Measurements from ENCODE around the gene LILRB2.
A peak's percentile ranks its signal among the peaks of the same experiment; 100 is the strongest.
"Not testable (repeated sequence)": the region's sequence is repeated elsewhere in the genome, so short reads cannot be mapped to it uniquely, and the experiment has no call there.

The LILRB2 gene

DNA sequence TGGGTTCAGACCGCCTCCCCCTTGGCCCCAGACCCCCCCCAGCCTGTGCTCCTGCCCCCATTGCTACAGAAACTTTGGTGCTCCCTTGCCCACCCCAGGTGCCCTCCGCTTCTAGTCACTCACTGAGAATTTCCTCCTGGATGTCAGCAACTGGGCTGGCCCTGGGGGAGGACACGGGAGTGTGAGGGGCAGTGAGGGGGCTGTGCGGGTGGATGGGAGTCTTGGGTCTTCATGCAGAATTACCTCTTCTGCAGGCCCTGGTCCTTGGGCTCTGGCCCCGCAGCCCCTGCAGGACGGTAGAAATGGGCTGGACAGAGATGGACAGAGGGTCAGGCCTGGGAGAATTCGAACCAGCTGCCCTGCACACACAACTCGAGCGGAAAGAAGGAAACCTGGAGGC is 28.7 kb downstream of the LILRB2 start:
- H3K4me2 ChIP-seq: peak overlapping the region in 2 of 11 experiments; percentile 19 to 74; a peak in 1 of 22 replicates
- H3K9ac ChIP-seq: no peak overlapping the region; a peak in 1 of 22 replicates
- no peaks in the 10 kb centered on the region for H4K20me1 ChIP-seq
- H3K27me3 ChIP-seq: peaks cover 0 to 5% (median 0%) of the 10 kb centered on the region in 11 experiments; a peak in 1 of 22 replicates
- H3K36me3 ChIP-seq: peaks cover 0 to 17% (median 0%) of the 10 kb centered on the region in 11 experiments; a peak in 3 of 22 replicates
- TF ChIP-seq Cebpa-rat (IDR thresholded peaks at IDR 0.05): no peak
- H3K4me1 ChIP-seq: peaks cover 45 to 82% (median 71%) of the 10 kb centered on the region in 10 experiments
- no peak overlapping the region for H3K4me3 ChIP-seq
- H3K27ac ChIP-seq: no peak overlapping the region
- H3K9me3 ChIP-seq (replicated peaks in 1 of 11): no peaks in the 10 kb centered on the region

GRCh38 chr19:54248016-54248601 is 32.8 kb downstream of the LILRB2 start:
- no peaks in the 10 kb centered on the region for H3K27me3 ChIP-seq
- H3K4me3 ChIP-seq: peak overlapping the region in 4 of 10 experiments; percentile 44 to 49 (median 46); a peak in 6 of 20 replicates
- peak overlapping the region; percentile 71 to 86 (median 84); a peak in 21 of 22 replicates for H3K27ac ChIP-seq
- H3K4me2 ChIP-seq: peak overlapping the region; percentile 89 to 99 (median 95)
- peaks cover 0 to 12% (median 0%) of the 10 kb centered on the region in 11 experiments; a peak in 3 of 22 replicates for H3K36me3 ChIP-seq
- peak in 2 of 11 experiments; percentile 34 to 48; a peak in 2 of 22 replicates for TF ChIP-seq Cebpa-rat (IDR thresholded peaks at IDR 0.05)
- H4K20me1 ChIP-seq: no peaks in the 10 kb centered on the region
- no peaks in the 10 kb centered on the region for H3K9me3 ChIP-seq (replicated peaks in 1 of 11)
- H3K9ac ChIP-seq: peak overlapping the region; percentile 56 to 76 (median 73); a peak in 21 of 22 replicates
- H3K4me1 ChIP-seq: peaks cover 41 to 76% (median 69%) of the 10 kb centered on the region in 10 experiments

- Histone ChIP-seq H3K9ac (peak overlapping the region; percentile 51 to 76 (median 73); a peak in 21 of 22 replicates), H3K27ac (peak overlapping the region; percentile 71 to 86 (median 84); a peak in 21 of 22 replicates)
Measured at GRCh38 chr19:54247106-54247930, 33.6 kb downstream of the LILRB2 start.

GRCh38 chr19:54245936-54246335 is 35.0 kb downstream of the LILRB2 start:
- Histone ChIP-seq H3K36me3 (no peaks in the 10 kb centered on the region), H3K27me3 (no peaks in the 10 kb centered on the region), H3K9me3 (replicated peaks in 1 of 11) (no peaks in the 10 kb centered on the region), H3K9ac (peak overlapping the region in 8 of 11 experiments; percentile 21 to 45 (median 35); a peak in 5 of 22 replicates), H3K27ac (peak overlapping the region in 10 of 11 experiments; percentile 20 to 58 (median 46); a peak in 12 of 22 replicates), H3K4me2 (peak overlapping the region; percentile 67 to 98 (median 83)), H3K4me3 (no peak overlapping the region), H3K4me1 (peaks cover 51 to 91% (median 87%) of the 10 kb centered on the region in 10 experiments), H4K20me1 (no peaks in the 10 kb centered on the region)
- TF ChIP-seq Cebpa-rat (IDR thresholded peaks at IDR 0.05): no peak

More at GRCh38 chr19:54247106-54247930, 33.6 kb downstream of the LILRB2 start:
- H3K4me3 ChIP-seq: peak overlapping the region in 9 of 10 experiments; percentile 2 to 59 (median 46); a peak in 14 of 20 replicates
- no peaks in the 10 kb centered on the region for H4K20me1 ChIP-seq
- peaks cover 49 to 79% (median 76%) of the 10 kb centered on the region in 10 experiments for H3K4me1 ChIP-seq
- H3K27me3 ChIP-seq: no peaks in the 10 kb centered on the region
- peak overlapping the region; percentile 89 to 99 (median 95) for H3K4me2 ChIP-seq
- H3K9me3 ChIP-seq (replicated peaks in 1 of 11): no peaks in the 10 kb centered on the region
- peaks cover 0 to 5% (median 0%) of the 10 kb centered on the region in 11 experiments; a peak in 3 of 22 replicates for H3K36me3 ChIP-seq
- TF ChIP-seq Cebpa-rat (IDR thresholded peaks at IDR 0.05): no peak

DNA sequence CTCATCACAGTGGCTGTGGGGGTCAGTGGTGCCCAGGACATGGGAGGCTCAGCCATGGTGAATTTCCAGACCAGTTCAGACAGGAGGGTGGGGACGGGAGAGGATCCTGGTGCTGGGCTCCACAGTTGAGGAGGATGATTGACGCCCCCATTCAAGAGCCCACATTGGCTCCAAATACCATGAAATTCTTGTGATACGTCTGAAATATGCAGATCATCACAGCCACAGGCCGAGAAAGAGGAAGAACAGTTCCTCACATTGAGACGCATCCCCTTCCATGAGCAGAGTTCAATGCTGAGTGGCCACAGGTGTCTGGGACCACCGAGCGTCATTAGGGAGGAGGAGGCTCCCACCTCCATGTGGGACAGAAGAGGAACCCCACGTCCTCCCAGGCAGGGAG is 37.1 kb downstream of the LILRB2 start:
- not testable (repeated sequence) for H3K9me3 ChIP-seq (replicated peaks in 1 of 11); H3K4me3 ChIP-seq; H3K9ac ChIP-seq; H3K36me3 ChIP-seq; H3K27me3 ChIP-seq; H4K20me1 ChIP-seq
- H3K27ac ChIP-seq: 0 out of 22 replicates have a peak overlapping the region, but pooled peaks of 1 of the 11 experiments have one; percentile 6
- H3K4me2 ChIP-seq: peak overlapping the region in 4 of 11 experiments; percentile 37 to 97 (median 72); a peak in 4 of 22 replicates
- H3K4me1 ChIP-seq: peaks cover 52 to 92% (median 77%) of the 10 kb centered on the region in 10 experiments

DNA sequence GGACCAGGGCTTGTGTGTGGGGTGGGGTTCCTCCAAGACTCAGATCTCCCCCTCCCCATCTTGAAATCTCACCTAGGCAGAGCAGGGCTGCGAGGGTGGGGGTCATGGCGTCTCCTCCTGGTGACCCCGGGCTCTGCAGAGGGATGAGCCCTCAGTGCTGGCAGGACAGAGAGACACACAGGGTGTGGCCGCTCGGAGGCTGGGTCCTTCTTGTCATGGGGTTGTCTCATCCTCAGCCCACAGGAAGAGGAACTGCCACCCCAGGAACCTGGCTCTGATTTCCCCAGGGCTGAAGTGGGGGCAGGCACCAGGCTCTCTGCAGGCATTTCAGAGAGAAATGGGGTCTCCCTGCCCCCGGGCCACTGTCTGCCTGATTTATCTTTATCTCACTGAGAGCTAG is 38.3 kb downstream of the LILRB2 start, which contains the start of gene LILRA6:
TSS of gene LILRA6 (minus strand) at position 145 of the 400 bp plus-strand sequence.
- Histone ChIP-seq H3K4me3 (peak within 1 kb of the TSS in 6 of 10 experiments; percentile 34 to 62 (median 55); a peak in 11 of 20 replicates), H3K36me3 (peaks cover 0 to 21% (median 0%) of the 10 kb centered on the region in 11 experiments; a peak in 6 of 22 replicates), H3K9ac (peak within 1 kb of the TSS in 8 of 11 experiments; percentile 0 to 76 (median 58); a peak in 11 of 22 replicates), H3K27ac (peak within 1 kb of the TSS; percentile 18 to 80 (median 57); a peak in 18 of 22 replicates), H3K4me1 (peaks cover 40 to 94% (median 72%) of the 10 kb centered on the region in 10 experiments), H3K4me2 (peak within 1 kb of the TSS; percentile 66 to 97 (median 90))
- not testable (repeated sequence) for H3K9me3 ChIP-seq (replicated peaks in 1 of 11); H3K27me3 ChIP-seq; H4K20me1 ChIP-seq

DNA sequence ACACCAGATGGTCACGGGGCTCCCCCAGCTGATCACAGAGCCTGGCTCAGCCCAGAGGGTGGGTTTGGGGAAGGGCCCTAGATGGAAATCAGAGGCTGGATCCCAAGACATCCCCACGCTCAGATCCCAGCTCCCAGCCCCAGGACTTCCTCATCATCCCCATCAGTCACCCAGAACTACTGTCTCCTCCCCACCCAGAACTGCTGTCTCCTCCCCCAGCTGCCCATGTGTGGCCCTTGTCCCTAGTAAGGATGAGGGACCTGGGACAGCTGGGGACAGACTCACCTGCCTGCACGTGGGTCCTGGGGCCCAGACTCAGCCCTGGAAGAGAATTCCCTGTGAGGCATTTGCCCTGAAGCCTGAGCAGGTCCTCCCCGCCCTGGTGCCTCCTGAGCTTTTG is 38.7 kb downstream of the LILRB2 start:
- not testable (repeated sequence) for H4K20me1 ChIP-seq; H3K27me3 ChIP-seq; H3K9me3 ChIP-seq (replicated peaks in 1 of 11)
- H3K36me3 ChIP-seq: peaks cover 0 to 25% (median 0%) of the 10 kb centered on the region in 11 experiments; a peak in 6 of 22 replicates
- H3K4me3 ChIP-seq: peak overlapping the region in 6 of 10 experiments; percentile 34 to 62 (median 55); a peak in 11 of 20 replicates
- H3K4me2 ChIP-seq: peak overlapping the region; percentile 66 to 97 (median 90)
- H3K27ac ChIP-seq: peak overlapping the region; percentile 18 to 80 (median 57); a peak in 18 of 22 replicates
- peaks cover 36 to 94% (median 72%) of the 10 kb centered on the region in 10 experiments for H3K4me1 ChIP-seq
- peak overlapping the region in 8 of 11 experiments; percentile 0 to 76 (median 58); a peak in 11 of 22 replicates for H3K9ac ChIP-seq

- peaks cover 21 to 85% (median 57%) of the 10 kb centered on the region in 10 experiments for H3K4me1 ChIP-seq
- not testable (repeated sequence) for H4K20me1 ChIP-seq; H3K9me3 ChIP-seq (replicated peaks in 1 of 11); H3K27me3 ChIP-seq
- peak overlapping the region in 3 of 10 experiments; percentile 41 to 62 (median 60); a peak in 6 of 20 replicates for H3K4me3 ChIP-seq
- peak overlapping the region in 5 of 11 experiments; percentile 11 to 97 (median 96); a peak in 7 of 22 replicates for H3K4me2 ChIP-seq
- peak overlapping the region in 3 of 11 experiments; percentile 33 to 76 (median 75); a peak in 5 of 22 replicates for H3K9ac ChIP-seq
- peaks cover 0 to 41% (median 0%) of the 10 kb centered on the region in 11 experiments; a peak in 6 of 22 replicates for H3K36me3 ChIP-seq
- peak overlapping the region in 1 of 11 experiments; percentile 77; a peak in 4 of 22 replicates for H3K27ac ChIP-seq
Measured at GRCh38 chr19:54240372-54241336, 40.3 kb downstream of the LILRB2 start.

DNA sequence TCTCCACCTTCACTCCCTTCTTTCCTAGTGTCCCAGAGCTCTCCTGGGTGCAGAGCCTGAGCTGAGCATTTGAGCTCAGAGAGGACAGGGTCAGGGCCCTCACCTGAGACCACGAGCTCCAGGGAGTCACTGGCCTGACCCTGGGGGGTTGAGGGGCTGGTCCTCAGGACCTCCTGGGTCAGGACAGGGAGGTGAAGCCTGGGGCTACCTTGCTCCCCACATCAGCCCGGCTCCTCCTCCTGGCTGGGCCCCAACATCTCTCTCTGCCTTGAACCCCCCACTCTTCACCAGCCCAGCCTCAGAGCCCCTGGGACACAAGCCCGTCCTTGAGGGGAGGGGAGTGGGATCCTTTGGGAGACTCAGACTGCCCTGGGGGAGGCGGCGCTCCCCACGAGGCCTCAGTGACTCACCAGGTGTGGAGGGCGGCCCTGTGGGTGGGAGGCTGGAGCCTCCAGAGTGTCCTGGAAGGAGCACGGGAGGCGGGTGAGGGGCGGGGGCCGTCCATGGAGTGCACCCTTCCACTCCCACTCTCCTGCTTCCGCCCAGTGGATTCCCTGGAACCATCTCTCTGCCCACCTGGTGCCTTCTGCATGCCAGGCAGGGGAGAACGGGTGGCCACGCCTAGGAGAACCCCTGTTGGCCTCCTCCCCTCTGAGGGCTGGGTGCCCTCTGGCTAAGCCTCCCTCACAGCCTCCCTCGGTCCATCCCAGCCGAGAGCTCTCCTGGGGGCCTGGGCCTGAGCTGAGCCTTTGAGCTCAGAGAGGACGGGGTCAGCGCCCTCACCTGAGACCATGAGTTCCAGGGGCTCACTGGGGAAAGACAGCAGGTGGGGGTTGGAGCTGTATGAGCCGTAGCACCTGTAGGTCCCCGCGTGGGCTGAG is 41.2 kb downstream of the LILRB2 start:
- H3K4me1 ChIP-seq: peaks cover 13 to 76% (median 47%) of the 10 kb centered on the region in 10 experiments
- not testable (repeated sequence) for H3K27me3 ChIP-seq, H4K20me1 ChIP-seq
- peak overlapping the region in 3 of 10 experiments; percentile 41 to 60 (median 50); a peak in 6 of 20 replicates for H3K4me3 ChIP-seq
- peaks cover 9 to 17% (median 13%) of the 10 kb centered on the region in 11 experiments; a peak in 21 of 22 replicates for H3K9me3 ChIP-seq (replicated peaks in 1 of 11)
- peak overlapping the region in 7 of 11 experiments; percentile 0 to 97 (median 40); a peak in 10 of 22 replicates for H3K4me2 ChIP-seq
- H3K27ac ChIP-seq: peak overlapping the region in 4 of 11 experiments; percentile 0 to 56 (median 12); a peak in 5 of 22 replicates
- H3K36me3 ChIP-seq: peaks cover 0 to 48% (median 0%) of the 10 kb centered on the region in 11 experiments; a peak in 6 of 22 replicates
- peak overlapping the region in 4 of 11 experiments; percentile 9 to 76 (median 54); a peak in 5 of 22 replicates for H3K9ac ChIP-seq
